ENCODE measurements around the gene ATG13.

The ATG13 gene

DNA sequence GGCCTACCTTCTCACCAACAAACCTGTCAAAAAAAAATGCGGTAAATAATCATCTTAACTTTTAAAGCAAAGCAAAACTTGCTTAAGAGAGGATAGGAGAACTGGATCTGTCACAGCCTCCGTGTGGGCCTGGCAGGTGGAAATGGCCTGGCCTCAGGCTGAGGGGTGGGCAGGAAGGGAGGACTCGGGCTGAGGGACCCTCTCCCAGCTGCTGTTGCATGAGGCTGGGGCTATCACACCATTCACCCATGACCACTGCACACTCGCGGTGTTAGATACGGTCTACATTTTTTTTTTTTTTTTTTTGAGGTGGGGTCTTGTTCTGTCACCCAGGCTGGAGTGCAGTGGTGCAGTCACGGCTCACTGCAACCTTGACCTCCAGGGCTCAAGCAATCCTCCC is 58.6 kb downstream of the ATG13 start:
- DNase-seq (ENCODE audit: low read depth in 2 of 2), result no peak

DNA sequence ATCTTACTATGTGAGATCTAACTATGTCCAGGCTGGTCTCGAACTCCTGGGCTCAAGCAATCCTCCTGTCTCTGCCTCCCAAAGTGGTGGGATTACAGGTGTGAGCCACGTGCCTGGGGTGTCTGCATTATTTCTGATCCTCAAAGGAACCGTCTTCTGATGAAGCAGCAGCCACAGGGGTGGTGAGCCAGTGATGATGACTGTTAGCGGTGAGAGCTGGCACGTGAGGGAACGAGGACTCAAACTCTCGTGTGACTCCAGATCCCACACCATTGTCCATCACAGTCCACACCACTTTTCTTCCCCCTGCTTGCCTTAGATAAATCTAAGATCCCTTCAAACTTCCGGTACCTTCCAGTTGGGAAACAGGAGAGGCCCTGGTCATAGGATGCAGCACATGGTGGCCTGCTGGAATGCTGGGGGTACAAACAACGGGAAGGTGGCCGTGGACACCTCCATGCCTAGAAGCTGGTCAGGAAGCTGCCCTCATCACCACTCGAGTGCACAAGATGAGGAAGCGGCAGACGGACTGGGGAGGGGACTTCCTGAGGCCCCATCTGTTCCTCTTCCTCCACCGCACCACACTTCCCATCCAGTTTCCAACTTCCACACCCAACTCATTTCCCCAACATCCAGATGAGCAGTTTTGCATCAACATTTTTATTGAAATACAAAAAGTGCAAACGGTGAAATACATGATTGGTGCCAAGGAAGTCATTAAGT is 59.2 kb downstream of the ATG13 start:
- DNase-seq (ENCODE audit: low read depth in 2 of 2), result no peak

DNA sequence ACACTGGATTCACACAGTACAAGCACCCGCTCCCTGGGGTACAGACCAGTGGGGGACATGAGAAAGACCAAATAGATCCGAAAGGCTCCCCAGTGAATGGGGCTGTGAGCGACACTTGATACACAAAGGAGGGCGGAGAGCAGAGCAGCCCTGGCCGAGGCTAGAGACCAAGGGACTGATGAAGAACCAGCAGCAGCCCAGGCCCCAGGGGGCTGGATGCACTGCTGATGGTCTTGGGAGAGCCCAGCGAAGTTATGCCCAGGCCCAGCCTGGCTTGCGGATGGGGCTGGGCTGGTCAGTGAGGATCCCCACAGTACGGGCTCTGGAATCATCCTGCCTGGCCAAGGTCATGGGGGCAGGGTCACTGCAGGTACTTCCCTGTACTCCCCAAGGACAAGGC is 59.8 kb downstream of the ATG13 start:
- no peak for DNase-seq (ENCODE audit: low read depth in 2 of 2)

DNA sequence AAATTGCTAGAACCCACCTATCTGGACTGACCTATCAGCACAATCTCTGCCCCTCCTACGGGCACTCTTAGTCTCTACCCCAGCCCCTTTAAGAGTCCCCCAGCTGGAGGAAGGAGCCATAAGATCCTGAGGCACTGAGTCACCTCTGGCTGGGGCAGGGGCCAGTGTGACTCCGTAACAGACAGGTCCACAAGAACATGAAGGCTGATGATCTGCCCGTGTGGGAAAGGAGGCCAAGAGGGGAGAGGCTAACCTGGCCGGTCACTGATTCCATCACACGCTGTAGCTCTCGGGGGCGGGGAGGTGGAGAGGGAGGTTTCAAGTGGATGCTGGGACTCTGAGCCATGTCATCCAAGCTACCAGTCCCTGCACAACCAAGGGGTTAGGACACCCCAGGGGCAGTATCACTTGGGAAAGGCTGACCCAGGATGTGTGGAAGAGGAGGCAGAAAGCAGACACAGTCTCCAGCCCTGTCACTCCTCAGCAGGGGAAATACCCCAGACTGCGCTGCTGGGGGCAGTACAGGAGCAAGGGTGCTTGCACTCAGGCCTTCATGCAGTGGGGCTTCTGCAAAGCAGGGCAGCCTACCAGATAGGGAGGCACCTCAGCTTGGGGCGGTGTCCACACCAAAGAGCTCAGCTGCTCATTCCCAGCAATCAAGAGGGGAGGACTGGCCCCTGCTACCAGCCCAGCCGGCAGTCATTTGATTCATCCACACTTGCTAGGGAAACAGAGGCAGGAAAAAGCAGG is 60.8 kb downstream of the ATG13 start:
- no peak for DNase-seq (ENCODE audit: low read depth in 2 of 2)

DNA sequence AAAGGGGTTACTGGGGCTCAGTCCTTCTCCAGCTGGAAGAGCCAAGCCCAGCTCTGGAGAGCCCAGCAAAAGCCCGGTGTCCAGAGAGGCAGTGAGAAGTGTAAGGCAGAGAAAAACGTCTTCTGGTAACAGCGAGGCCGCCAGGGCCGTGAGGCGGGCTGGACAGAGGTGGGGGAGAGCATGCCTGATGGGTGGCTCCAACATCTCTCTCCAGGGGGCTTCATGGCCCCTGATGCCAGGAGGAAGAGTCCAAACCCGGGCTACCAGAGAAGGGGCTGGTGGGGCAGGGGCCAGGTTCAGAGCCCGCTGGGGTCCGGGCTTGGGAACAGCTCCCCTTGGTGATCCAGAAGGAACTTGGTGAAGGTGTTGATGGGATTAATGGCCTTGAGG is 61.4 kb downstream of the ATG13 start:
- no peak for DNase-seq (ENCODE audit: low read depth in 2 of 2)

DNA sequence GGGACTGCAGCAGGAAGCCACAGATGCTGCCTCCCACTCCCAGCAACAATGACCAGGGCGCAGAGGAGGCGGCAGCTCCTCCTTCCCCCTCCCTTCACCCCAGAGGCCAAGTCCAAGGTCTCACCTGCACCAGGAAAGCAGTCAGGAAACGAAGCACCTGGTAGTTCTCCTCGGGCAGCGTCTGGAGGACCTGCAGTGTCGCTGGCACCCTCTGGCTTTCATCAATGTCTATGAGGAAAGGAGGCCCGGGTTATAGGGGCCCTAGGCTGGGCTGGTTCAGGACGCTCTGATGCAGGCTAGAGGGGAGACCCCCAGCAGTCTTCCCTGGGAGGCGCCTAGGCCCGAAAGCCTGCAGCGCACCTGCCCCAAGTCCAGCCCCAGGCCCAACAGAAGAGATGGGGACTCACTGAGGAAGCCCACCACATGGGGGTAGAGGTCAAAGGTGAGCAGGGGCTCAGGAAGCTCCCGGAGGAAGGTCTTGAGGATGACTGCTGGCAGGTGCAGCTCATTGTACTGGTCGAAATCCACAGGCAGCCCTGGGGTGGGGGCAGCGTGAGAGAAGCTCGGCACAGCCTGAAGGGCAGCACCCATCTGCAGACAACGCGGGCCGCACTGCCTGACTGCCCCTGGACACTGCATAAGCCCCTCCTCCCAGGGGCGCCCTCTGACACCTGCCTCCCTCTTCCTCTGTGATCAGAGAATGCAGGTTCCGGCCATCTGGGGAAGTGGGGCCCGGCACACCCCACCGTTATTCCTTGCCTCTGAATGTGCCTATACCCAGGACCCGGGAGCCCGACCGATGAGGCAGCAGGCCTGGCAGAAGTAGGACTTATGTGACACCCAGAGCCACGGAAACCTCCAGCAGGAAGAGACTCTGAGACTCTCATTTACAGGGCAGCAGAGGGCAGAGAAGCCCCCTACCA is 62.1 kb downstream of the ATG13 start:
- no peak for DNase-seq (ENCODE audit: low read depth in 2 of 2)

DNA sequence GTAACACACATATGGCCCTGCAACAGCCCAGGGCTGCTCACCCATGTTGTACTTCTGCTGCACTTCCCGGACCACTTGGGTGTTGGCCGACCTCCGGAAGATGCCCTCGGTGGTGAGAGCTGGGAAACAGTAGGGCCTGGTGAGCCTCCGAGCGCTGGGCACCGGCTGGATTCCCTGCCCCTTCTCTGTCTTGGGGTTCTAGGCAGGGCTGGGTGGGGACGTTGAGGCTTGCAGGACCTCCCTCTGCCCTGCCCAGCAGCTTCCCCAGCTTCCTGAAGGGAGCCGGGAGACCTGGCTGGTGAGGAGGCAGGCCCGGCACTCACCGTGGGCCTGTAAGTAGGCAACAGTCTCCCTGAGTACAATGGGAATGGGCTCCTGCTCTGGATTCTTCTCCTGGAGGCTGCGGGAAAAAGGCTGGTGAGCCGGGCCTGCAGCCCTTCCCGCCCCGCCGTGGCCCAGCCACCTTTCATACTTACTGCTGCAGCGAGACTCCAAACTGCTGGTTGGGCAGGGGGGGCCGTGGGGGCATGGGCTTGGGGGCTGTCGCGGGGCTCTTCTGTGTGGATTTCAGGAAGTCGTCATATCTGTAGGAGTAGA is 62.9 kb downstream of the ATG13 start:
- DNase-seq (ENCODE audit: low read depth in 2 of 2), result no peak

DNA sequence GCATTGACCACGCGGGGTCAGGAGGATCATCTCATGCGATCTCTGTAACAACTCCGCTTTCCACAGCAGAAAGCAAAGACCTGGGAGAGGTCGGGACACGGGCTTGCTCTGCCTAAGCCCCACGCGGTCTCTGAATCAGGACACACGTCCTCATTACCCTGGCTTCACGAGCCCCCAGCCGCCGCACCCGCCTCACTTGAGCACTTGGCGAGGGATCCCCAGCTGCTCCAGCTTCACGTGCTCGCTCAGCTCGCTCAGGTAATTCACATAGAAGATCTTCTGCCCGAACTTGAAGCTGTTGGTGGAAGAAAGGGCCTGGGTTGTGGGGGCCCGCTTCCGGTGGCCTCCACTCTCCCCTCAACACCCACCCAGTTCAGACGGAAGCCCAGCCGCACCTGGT is 63.5 kb downstream of the ATG13 start:
- no peak for DNase-seq (ENCODE audit: low read depth in 2 of 2)

DNA sequence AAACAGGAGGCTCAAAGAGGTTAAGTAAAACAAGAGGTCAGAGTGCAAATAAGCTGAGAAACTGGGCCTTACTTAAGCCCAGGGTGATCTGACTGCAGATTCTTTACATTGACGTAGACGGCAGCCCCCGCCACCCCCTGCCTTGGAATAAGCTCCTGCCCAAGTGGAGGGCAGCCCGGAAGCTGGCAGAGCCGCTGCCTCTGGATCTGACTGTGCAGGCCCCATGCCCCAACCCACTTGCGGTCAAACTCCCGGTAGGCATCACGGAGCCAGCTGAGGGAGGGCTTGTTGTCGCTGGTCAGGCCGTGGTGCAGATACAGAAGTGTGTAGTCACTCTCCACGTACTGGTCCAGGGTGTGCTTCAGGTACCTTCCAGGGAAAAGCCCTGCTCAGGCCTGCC is 64.5 kb downstream of the ATG13 start:
- no peak for DNase-seq (ENCODE audit: low read depth in 2 of 2)

DNA sequence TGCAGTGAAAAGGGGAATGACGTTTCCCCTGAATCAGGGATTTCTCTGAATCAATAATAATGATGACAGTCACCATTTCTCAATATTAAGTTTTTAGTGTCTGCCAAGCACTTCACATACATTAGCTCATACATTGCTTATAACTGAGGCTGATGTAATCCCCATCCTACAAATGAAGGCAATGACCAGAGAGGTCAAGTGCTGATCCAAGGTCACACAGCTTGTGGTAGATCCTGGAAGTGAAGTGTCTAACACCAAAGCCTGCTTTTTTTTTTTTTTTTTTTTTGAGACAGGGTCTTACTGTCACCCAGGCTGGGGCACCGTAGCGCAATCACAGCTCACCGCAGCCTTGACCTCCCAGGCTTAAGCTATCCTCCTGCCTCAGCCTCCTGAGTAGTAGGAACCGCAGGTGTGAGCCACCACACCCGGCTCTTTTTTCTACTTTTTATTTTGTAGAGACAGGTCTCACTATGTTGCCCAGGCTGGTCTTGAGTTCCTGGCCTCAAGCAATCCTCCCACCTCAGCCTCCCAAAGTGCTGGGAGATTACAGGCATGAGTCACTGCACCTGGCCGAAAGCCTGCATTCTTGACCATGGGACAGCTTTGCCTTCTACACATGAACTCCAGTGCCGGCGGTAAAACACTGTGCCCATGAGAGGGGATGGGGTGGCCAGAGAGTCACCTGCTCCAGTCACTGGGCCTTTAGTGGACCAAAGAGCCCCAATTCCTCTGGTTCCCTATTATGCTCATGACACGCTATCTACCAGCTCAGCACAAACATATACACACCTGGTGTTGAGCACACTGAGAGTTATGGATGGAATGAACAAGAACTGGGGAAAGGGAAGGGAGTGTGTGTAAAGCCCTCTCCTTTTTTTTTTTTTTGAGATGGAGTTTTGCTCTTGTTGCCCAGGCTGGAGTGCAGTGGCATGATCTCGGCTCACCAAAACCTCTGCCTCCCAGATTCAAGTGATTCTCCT is 65.7 kb downstream of the ATG13 start:
- DNase-seq (ENCODE audit: low read depth in 2 of 2), result no peak

DNA sequence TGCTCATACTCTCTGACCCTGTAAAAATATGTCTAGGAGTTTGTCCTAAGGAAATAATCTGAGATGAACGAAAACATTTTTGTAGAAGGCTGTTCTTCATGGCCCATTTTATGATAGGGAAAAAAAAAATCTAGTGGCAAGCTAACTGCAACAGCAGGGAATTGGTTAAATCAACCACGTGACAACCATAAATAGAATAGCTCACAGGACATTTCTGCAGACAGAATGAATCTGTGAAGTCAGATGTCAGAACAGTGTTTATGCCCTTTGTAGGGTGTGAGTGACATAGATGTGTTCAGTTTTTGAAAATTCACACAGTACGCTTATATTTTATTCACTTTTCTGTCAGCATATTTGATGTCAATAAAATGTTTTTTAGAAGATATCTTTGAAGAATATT is 67.0 kb downstream of the ATG13 start:
- DNase-seq (ENCODE audit: low read depth in 2 of 2), result no peak

DNA sequence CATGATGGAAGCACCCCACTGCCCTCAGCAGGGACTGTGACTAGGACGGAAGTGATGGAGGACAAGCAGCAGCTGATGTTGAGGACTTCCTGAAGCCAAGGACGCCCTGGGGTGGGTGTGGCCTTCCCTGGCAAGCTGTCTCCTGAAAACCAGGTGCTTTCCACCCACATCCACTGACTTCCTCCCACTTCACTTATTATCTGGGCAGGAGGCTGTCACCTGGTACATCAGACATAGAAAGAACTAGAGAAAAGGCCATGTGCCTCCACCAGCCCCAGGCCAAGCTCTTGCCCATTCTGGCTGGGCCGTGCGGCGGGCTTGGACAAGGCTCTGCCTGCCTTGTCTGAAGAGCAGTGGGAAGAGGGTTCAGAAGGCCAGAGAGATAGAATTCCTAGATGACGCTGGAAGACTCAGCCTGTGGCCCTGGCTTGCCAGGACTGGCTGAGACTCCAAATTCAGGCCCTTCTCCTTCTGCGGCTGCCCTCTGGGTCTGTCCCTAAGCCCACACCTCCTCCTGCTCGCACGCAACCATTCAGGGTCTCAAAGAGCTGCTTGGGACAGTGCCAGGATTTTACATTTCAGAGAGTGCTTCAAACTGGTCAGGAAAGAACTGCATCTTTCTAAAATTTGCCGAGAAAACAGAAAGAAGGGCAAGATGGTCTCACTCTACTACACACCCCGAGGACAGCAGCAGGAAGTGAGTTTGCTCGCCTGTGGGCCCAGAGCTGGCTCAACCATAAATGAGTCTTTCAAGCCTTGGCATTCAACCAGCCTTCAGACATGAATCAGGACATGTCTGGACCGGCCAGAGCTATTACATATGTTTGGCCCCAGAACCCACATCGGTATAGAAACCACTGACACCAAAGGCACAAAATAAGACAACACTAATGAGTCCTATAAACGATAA is 69.8 kb downstream of the ATG13 start:
- no peak for DNase-seq (ENCODE audit: low read depth in 2 of 2)

DNA sequence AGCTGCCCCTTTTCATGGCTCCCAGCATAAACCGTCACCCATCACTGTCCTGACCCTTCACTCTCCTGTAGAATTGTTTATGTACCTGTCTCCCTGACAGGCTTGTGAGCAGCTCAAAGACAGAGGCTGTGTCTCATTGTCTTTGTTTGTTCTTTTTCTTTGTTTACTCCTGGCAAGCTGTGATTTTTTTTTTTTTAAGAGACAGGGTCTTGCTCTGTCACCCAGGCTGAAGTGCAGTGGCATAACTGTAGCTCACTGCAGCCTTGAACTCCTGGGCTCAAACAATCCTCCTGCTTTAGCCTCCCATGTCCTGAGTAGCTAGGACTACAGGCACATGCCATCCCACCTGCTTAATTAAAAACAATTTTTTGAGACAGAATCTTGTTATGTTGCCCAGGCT is 73.3 kb downstream of the ATG13 start:
- no peak for DNase-seq (ENCODE audit: low read depth in 2 of 2)

DNA sequence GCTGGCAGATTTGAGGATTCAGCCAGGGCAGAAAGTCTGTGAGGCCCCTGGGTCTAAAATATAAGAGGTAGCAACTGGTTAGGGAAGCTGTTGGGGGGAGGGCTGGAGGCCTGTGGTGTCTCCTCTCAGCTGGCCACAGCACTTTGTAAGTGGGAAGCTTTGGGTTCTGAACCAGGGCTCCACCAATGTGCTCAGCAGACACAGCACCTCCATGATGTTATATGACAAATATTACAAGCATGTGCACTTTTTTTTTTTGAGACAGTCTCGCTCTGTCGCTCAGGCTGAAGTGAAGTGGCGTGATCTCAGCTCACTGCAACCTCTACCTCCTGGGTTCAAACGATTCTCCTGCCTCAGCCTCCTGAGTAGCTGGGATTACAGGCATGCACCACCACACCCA is 75.1 kb downstream of the ATG13 start:
- DNase-seq (ENCODE audit: low read depth in 2 of 2), result no peak

DNA sequence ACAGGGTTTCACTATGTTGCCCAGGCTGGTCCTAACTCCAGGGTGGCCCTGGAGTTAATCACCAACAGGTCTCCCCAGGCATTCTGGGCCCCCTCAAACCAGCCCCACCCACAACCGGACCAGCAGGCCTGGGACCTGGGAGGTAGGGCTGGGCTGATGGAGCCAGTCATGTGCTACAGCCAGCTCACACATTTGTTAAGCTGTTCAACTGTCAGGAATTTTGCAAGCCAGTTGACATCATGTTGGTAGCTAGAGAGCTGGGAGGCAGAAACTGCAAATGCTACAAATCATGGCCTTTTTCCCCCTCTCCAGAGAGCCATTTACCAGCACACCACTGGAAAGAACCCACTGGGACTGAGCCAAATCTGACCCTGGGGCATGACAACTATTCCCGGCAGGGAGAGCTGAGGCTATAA is 76.3 kb downstream of the ATG13 start:
- DNase-seq (ENCODE audit: low read depth in 2 of 2), result no peak

DNA sequence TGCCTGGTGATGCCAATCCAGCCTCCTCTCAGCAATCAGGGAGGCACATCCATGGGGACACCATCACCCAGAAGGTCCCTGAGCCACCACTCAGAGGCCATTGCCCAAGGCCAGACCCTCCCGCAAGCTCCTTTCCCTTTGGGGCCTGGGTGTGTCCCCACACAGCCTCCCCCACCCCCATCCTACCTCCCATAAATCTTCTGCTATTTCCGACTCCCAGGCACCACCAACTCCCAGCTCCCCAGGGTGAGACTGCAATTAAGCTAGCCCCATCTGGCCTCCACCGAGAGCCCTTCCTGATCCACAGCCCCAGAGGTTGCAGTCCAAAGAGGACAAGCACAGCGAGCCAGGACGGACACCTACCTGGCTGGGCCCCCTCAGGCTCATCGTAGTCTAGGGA is 76.7 kb downstream of the ATG13 start:
- DNase-seq (ENCODE audit: low read depth in 2 of 2), result no peak

DNA sequence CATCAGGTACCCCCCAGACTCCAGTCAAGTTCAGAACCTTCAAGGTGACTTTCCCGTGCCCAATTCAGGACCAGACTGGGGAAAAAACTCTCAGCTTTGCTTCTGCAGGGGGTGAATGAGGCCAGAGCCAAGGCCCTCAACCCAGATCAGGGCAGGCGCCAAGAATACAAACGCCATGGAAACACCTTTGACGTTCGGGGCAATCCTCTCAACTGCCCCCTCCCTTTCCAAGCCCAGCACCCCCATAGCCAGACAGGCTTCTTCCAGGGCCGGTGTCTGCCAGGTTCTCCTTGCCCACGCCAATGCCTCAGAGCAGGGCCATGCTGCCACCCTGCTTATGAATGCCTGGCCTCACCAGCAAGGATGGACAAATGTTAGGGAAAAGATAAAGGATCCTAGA is 77.3 kb downstream of the ATG13 start:
- no peak for DNase-seq (ENCODE audit: low read depth in 2 of 2)

DNA sequence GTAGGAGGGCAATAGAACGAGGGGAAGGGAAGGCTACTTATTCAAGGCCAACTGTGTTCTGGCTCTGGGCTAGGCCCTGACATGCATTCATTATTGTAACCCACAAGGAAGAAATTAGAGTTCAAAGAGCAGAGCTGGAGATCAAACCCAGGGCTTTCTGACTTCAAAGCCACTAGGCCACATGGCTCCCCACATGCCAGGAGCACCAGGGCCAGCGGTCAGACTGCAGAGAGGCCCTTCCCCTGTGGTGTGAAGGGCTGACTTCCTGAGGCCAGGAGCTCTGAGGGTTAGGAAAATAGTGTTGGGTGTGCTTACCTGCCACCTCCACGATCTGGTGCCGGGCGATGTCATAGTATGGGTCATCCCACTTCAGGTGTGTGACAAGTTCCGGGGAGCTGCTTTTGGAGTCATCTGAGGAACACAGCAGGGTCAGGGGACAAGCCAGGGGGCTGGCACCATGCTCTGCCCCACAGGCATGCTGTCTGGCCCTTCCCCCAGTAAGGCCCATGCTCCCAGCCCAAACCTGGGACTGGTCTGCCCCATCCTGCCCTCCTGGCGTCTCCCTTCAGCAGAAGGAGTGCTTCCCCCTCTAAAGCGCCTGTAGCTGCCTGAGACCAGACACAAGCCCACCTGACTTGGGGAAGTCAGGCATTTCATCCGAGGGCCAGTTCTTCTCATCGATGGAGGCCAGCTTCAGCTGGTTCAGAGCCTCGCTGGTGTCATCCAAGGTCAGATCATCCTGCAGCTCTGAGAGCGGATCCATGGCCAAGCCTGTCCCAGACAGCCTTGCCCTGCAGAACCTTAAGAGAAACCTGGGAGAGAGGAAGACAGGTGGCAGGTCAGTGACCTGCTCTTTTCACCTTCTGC is 78.2 kb downstream of the ATG13 start:
- no peak for DNase-seq (ENCODE audit: low read depth in 2 of 2)

DNA sequence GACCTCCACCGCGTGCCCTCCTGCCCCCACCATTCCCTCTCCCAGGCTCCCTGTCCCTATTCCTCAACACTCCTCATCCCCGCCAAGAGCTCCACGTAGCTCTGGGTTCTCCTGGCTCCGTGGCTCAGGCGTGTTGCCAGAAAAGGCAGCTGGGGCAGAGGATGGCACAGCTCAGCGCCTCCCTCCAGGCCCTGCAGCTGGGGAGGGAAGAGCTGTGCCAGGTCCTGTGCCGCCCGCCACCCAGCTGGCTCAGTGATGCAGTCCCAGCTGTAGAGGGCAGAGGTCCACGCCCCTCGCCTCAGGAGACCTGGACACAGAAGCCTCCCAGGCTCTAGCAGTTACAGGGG is 78.8 kb downstream of the ATG13 start:
- no peak for DNase-seq (ENCODE audit: low read depth in 2 of 2)
